ENCODE measurements around the gene POMGNT1.
"Not testable (repeated sequence)": the region's sequence is repeated elsewhere in the genome, so short reads cannot be mapped to it uniquely, and the experiment has no call there.

The POMGNT1 gene

GRCh38 chr1:46197964-46198811 is at the start of gene POMGNT1:
Gene POMGNT1 (minus strand): TSS chr1:46198434. CDS start chr1:46197821, 613 bp downstream.
- DNase-seq = peak; percentile 71

- peak; percentile 100 for DNase-seq
Observed at GRCh38 chr1:46247436-46248121, 49.3 kb upstream of the POMGNT1 start, which contains the start of gene RAD54L. Gene RAD54L (plus strand): TSS chr1:46247763. CDS start chr1:46248406, 643 bp downstream.

GRCh38 chr1:46246548-46247435 is 48.6 kb upstream of the POMGNT1 start:
- DNase-seq = peak; percentile 67

GRCh38 chr1:46246136-46246535 is 47.9 kb upstream of the POMGNT1 start:
- DNase-seq = not testable (repeated sequence)

- peak; percentile 12 for DNase-seq
Observed at GRCh38 chr1:46244656-46245371, 46.6 kb upstream of the POMGNT1 start.

GRCh38 chr1:46243831-46244230 is 45.6 kb upstream of the POMGNT1 start:
- not testable (repeated sequence) for DNase-seq

- no peak for DNase-seq
Observed at GRCh38 chr1:46242918-46243317, 44.7 kb upstream of the POMGNT1 start.

GRCh38 chr1:46241733-46242132 is 43.5 kb upstream of the POMGNT1 start:
- DNase-seq = not testable (repeated sequence)

- DNase-seq = peak; percentile 76
Observed at GRCh38 chr1:46238865-46239264, 40.6 kb upstream of the POMGNT1 start.

GRCh38 chr1:46236882-46237281 is 38.6 kb upstream of the POMGNT1 start:
- DNase-seq = no peak

- DNase-seq = not testable (repeated sequence)
Observed at GRCh38 chr1:46231231-46231630, 33.0 kb upstream of the POMGNT1 start.

GRCh38 chr1:46224966-46225365 is 26.7 kb upstream of the POMGNT1 start:
- no peak for DNase-seq

- DNase-seq = peak; percentile 84
Observed at GRCh38 chr1:46223472-46223943, 25.3 kb upstream of the POMGNT1 start.

- DNase-seq = not testable (repeated sequence)
Observed at GRCh38 chr1:46223055-46223454, 24.8 kb upstream of the POMGNT1 start.

- DNase-seq = no peak
Observed at GRCh38 chr1:46221749-46222148, 23.5 kb upstream of the POMGNT1 start.

- DNase-seq = no peak
Observed at GRCh38 chr1:46220808-46221207, 22.6 kb upstream of the POMGNT1 start.

- DNase-seq = peak; percentile 15
Observed at GRCh38 chr1:46219551-46220520, 21.6 kb upstream of the POMGNT1 start.

GRCh38 chr1:46218443-46218842 is 20.2 kb upstream of the POMGNT1 start:
- DNase-seq = no peak

- no peak for DNase-seq
Observed at GRCh38 chr1:46215504-46215903, 17.3 kb upstream of the POMGNT1 start.

GRCh38 chr1:46211051-46211450 is 12.8 kb upstream of the POMGNT1 start:
- no peak for DNase-seq

GRCh38 chr1:46210561-46210960 is 12.3 kb upstream of the POMGNT1 start:
- no peak for DNase-seq

All from fibroblast of skin of right biceps (primary cell).